Activated CD4-positive, alpha-beta T cell treated with anti-CD3 and anti-CD28 coated beads, Interleukin-2, Interleukin-6, amounts not matched to agents 100 ng/mL and 50 ng/mL, durations not matched to agents 16 hours and 8 hours (primary cell): Measurements from ENCODE around the gene DHX34.
"Not testable (repeated sequence)": the region's sequence is repeated elsewhere in the genome, so short reads cannot be mapped to it uniquely, and the experiment has no call there.

Experiments used
- DNase-seq: peaks from one replicate; pipeline ENCODE4 v3.0.0-alpha.2; 2020

The DHX34 gene

GRCh38 chr19:47348819-47349795 is at the start of gene DHX34:
Gene DHX34 (plus strand): TSS chr19:47349315. CDS start chr19:47353031, 3,716 bp downstream.
- peak; percentile 100 for DNase-seq

DNA sequence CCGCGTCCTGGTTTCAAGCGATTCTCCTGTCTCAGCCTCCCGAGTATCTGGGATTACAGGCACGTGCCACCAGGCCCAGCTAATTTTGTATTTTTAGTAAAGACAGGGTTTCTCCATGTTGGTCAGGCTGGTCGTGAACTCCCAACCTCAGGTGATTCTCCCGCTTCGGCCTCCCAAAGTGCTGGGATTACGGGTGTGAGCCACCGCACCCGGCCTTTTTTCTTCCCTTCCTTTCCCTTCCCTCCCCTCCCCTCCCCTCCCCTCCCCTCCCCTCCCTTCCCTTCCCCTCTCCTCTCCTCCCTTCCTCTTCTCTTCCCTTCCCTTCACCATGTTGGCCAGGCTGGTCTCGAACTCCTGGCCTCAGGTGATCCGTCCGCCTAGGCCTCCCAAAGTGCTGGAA is 48.2 kb upstream of the DHX34 start:
- not testable (repeated sequence) for DNase-seq

- DNase-seq, result no peak
Measured at GRCh38 chr19:47302249-47302648, 46.9 kb upstream of the DHX34 start.

DNA sequence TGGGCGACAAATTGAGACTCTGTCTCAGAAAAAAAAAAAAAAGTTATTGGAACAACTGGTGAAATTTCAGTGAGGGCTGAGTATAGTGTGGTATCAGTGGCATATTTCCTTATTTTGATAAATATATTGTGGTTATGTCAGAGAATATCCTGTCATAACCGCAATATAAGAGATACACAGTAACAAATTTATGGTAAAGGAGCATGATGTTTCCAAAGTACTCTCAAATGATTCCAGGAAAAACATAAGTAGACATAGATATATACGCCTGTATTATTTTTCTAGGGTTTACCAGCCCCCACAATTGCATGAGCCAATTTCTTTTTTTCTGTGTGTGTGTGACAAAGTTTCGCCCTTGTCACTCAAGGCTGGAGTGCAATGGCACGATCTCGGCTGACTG is 45.1 kb upstream of the DHX34 start:
- DNase-seq, result no peak

- peak; percentile 57 for DNase-seq
Measured at GRCh38 chr19:47305309-47305751, 43.8 kb upstream of the DHX34 start.

- no peak for DNase-seq
Measured at GRCh38 chr19:47306303-47306702, 42.8 kb upstream of the DHX34 start.

DNA sequence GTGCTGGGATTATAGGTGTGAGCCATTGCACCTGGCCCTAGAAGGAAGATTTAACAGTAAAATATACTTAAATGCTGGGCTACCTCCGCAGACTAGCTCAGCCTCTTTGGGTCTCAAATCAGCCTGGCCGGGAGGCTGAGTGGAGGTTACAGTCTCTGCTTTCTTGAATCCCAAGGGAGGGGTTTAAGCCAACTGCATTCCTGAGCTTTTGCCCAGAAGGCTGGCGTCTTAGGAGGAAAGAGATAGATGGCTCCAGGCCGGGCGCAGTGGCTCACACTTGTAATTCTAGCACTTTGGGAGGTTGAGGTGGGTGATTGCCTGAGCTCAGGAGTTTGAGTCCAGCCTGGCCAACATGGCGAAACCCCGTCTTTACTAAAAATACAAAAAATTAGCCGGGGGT is 40.1 kb upstream of the DHX34 start:
- DNase-seq, result no peak

- DNase-seq, result no peak
Measured at GRCh38 chr19:47309608-47310007, 39.5 kb upstream of the DHX34 start, which contains the start of gene C5AR1. Gene C5AR1 (plus strand): TSS chr19:47309861. CDS start chr19:47309896, 35 bp downstream.

GRCh38 chr19:47310323-47310722 is 38.8 kb upstream of the DHX34 start:
- DNase-seq, result no peak

DNA sequence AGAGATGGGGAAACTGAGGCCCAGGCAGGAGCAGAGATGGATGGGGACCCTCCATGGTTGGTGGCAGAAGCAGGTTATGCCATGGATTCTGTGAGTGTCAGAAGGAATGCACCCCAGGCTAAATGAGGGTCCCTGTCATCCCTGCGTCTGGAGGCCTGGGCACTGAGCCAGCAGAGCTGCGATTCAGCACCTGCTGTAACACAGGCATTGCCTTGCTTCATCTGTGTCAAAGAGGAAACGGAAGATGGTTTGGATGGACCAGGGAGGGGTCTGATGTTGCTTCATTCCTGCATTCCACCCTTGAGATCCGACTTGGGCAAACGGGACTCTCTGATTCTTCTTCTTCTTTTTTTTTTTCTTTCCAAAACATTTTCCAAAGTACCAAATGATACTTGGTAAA is 38.3 kb upstream of the DHX34 start:
- DNase-seq, result no peak

GRCh38 chr19:47312366-47313006 is 36.6 kb upstream of the DHX34 start:
- no peak for DNase-seq

GRCh38 chr19:47313754-47314295 is 35.3 kb upstream of the DHX34 start:
- DNase-seq, result no peak

- peak; percentile 23 for DNase-seq
Measured at GRCh38 chr19:47315125-47315821, 33.8 kb upstream of the DHX34 start.

DNA sequence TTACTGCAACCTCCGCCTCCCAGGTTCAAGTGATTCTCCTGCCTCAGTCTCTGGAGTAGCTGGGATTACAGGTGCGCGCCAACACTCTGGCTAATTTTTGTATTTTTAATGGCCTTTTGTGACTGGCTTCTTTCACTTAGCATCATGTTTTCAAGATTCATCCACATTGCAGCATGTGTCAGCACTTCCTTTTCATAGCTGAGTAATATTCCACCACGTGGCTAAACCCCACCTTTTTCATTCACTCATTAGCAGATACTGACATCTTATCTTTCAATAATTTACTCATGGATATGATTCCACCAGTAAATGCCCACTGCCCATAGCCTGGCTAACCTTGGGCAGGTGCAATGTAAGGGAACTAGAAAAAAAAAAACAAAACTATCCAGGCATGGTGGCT is 32.6 kb upstream of the DHX34 start:
- no peak for DNase-seq

DNA sequence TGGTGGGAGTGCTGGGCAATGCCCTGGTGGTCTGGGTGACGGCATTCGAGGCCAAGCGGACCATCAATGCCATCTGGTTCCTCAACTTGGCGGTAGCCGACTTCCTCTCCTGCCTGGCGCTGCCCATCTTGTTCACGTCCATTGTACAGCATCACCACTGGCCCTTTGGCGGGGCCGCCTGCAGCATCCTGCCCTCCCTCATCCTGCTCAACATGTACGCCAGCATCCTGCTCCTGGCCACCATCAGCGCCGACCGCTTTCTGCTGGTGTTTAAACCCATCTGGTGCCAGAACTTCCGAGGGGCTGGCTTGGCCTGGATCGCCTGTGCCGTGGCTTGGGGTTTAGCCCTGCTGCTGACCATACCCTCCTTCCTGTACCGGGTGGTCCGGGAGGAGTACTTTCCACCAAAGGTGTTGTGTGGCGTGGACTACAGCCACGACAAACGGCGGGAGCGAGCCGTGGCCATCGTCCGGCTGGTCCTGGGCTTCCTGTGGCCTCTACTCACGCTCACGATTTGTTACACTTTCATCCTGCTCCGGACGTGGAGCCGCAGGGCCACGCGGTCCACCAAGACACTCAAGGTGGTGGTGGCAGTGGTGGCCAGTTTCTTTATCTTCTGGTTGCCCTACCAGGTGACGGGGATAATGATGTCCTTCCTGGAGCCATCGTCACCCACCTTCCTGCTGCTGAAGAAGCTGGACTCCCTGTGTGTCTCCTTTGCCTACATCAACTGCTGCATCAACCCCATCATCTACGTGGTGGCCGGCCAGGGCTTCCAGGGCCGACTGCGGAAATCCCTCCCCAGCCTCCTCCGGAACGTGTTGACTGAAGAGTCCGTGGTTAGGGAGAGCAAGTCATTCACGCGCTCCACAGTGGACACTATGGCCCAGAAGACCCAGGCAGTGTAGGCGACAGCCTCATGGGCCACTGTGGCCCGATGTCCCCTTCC is 28.9 kb upstream of the DHX34 start:
- DNase-seq, result no peak

DNA sequence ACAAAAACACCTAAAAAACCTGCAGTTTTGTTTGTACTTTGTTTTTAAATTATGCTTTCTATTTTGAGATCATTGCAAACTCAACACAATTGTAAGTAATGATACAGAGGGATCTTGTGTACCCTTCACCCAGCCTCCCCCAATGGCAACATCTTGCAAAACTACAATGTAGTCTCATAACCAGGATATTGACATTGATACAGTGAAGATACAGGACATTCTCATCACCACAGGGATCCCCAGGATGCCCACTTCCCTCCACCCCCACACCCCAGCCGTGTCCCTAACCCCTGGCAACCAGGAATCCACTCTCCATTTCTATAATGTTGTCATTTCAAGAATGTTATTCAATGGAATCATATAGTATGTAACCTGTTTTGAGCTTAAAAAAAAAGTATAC is 27.5 kb upstream of the DHX34 start:
- no peak for DNase-seq

DNA sequence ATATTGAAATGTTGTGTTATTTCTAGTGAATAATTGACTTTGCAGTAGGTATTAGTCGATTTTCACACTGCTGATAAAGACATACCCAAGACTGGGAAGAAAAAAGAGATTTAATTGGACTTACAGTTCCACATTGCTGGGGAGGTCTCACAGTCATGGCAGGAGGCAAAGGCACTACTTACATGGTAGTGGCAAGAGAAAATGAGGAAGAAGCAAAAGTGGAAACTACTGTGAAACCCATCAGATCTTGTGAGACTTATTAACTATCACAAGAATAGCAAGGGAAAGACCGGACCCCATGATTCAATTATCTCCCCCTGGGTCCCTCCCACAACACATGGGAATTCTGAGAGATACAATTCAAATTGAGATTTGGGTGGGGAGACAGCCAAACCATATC is 27.1 kb upstream of the DHX34 start:
- no peak for DNase-seq

DNA sequence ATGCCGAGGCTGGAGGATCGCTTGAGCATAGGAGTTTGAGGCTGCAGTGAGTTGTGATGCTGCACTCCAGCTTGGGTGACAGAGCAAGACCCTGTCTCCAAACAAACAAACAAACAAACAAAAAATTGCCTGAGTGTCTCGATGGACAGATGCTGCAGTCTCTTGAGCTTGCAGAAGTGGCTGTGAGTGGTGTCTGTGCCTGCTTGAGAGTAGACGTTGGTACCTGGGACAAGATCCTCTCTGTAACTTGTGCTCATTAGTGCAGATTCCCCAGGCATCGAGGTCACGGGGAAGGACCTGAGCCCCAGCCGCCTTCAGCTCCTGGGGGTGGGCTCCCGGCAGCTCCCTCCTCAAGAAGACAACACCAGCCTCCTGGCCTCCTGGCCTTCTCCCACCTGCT is 25.7 kb upstream of the DHX34 start:
- DNase-seq, result no peak

GRCh38 chr19:47323872-47324271 is 25.2 kb upstream of the DHX34 start:
- no peak for DNase-seq

DNA sequence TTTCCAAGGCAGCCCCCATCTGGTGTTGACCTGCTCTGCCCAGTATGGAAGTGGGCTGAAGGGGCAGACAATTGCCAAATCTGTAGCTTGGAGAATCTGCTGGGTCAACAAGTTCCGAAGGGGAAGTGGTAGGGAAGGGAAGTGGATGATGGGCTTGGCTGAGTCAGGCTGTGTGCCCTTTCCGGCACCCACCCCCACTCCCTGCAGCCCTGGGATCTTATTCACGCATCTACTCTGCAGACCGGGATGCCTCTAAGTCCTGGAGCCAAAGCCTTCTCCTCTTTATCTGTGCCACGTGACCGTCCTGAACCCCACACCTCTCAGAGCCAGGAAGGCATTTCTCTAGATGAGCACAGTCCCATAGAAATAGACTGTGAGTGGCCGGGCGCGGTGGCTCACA is 24.6 kb upstream of the DHX34 start:
- DNase-seq, result no peak

- no peak for DNase-seq
Measured at GRCh38 chr19:47330466-47330869, 18.6 kb upstream of the DHX34 start.

DNA sequence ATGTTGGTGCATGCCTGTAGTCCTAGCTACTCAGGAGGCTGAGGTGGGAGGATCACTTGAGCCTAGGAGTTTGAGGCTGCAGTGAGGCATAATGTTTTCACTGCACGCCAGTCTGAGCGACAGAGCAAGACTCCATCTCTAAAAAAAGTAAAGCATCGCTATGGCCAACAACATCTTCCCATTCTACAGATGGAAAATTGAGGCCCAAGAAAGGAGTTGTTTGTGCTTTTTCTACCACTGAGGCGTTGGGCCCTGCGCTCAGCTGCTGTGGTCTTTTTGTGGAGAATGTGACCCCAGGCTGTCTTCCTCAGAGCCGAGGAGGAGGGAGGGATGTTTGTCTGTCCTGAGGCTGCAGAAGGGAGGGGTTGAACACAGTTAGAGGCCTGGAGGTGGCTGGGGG is 17.6 kb upstream of the DHX34 start:
- DNase-seq, result no peak
